Astrocyte of the spinal cord (primary cell): ENCODE results near the gene GLTP.
A peak's percentile ranks its signal among the peaks of the same experiment; 100 is the strongest.
"Not testable (repeated sequence)": the region's sequence is repeated elsewhere in the genome, so short reads cannot be mapped to it uniquely, and the experiment has no call there.

ENCODE experiments used
- DNase-seq: peaks from one replicate; pipeline ENCODE4 v3.0.0; 2011; ENCODE audit warnings: low read depth, low spot score
- H3K4me3 ChIP-seq: 2 replicates; pipeline ENCODE4 v1.5.1; 2011; ENCODE audit warnings: low read depth, mild to moderate bottlenecking, low read length, moderate library complexity
- CTCF ChIP-seq: IDR thresholded peaks from 2 replicates; pipeline ENCODE4 v1.5.1; 2012; ENCODE audit warnings: low read depth, mild to moderate bottlenecking, low read length, inconsistent platforms
- in situ Hi-C: cut with HindIII; loops from 2 replicates; pipeline ENCODE4 v1.10.0; 2017; ENCODE audit warnings: low sequenced_read_pairs

Gene GLTP, protein sequence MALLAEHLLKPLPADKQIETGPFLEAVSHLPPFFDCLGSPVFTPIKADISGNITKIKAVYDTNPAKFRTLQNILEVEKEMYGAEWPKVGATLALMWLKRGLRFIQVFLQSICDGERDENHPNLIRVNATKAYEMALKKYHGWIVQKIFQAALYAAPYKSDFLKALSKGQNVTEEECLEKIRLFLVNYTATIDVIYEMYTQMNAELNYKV

DNA sequence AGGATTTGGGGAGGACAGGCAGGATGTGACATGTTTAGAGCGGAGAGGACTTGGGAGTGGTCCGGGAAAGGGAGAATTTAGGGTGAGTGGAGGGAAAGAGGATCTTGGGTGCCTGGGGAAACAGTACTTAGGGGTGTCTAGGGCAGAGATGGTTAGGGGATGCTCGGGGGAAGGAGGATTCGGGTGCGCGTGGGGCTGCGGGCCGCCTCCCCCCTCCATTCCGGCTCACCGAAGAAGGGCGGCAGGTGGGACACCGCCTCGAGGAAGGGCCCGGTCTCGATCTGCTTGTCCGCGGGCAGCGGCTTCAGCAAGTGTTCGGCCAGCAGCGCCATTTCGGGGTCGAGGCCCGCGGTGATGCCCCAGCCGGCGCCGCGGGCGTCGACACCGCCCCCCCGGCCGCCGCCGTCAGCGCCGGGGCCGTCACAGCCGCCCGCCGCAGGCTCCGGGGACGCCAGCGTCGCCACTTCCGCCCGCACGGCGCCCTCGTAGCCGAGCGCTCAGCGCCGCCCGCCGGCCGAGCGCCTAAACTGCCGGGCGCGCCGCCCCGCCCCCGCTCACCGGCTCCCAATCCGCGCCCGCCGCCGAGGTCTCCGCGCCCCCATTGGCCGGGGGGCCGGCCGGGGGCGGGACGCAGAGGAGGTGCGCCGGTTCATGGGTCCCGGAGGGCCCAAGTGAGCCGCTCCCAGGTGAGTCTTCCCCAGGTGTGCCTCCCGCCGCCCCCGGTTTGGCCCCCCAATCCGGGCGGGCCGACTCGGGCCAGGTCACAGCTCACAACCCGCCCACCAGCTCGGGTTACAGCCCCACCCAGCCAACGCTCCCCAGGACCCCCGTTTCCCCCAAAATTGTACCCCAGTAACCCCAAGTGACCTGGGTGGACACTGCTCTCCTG is at the start of gene GLTP:
GLTP (minus strand) TSS at position 499 of the 889 bp plus-strand sequence; CDS start at position 332, 167 bp downstream.
- peak; percentile 71 for DNase-seq
- in situ Hi-C loops = no loop called here

DNA sequence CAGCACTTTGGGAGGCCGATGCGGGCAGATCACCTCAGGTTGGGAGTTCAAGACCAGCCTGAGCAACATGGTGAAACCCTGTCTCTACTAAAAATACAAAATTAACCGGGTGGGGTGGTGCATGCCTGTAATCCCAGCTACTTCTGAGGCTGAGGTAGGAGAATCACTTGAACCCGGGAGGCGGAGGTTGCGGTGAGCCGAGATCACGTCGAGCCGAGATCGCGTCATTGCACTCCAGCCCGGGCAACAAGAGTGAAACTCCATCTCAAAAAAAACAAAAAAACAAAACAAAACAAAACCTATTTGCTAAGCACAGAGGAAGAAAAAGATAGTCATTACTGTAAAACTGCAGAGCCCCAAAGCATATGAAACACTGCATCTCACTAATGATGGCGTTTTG is 49.0 kb upstream of the GLTP start:
- H3K4me3 ChIP-seq, DNase-seq, in situ Hi-C loops: not testable (repeated sequence)

More for the DNA sequence above, at the start of gene GLTP:
- peak within 1 kb of the TSS; percentile 72 for H3K4me3 ChIP-seq
- TF ChIP-seq CTCF = peak; percentile 10

- DNase-seq = no peak
- H3K4me3 ChIP-seq = no peak overlapping the region
- TF ChIP-seq CTCF = no peak
- in situ Hi-C loops = no loop called here
Measured at GRCh38 chr12:109928058-109928656, 47.8 kb upstream of the GLTP start.

DNA sequence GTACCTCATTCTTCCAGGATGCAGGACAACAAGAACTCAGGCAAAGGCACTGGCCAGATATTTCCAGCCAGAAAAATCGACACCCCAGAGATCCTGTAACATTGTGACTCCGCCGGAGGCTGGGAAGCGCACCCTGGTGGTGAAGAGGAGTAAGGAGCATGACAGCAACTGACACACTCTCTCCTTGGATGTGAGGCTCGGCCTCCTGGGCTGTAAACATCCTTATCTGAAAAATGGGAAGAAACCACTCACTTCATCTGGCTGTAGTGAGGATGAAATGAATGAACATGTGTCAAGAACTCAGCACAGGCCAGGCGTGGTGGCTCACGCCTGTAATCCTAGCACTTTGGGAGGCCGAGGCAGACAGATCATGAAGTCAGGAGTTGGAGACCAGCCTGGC is 47.3 kb upstream of the GLTP start:
- no peak overlapping the region for H3K4me3 ChIP-seq
- DNase-seq = no peak
- peak; percentile 81 for TF ChIP-seq CTCF
- in situ Hi-C loops = no loop called here

DNA sequence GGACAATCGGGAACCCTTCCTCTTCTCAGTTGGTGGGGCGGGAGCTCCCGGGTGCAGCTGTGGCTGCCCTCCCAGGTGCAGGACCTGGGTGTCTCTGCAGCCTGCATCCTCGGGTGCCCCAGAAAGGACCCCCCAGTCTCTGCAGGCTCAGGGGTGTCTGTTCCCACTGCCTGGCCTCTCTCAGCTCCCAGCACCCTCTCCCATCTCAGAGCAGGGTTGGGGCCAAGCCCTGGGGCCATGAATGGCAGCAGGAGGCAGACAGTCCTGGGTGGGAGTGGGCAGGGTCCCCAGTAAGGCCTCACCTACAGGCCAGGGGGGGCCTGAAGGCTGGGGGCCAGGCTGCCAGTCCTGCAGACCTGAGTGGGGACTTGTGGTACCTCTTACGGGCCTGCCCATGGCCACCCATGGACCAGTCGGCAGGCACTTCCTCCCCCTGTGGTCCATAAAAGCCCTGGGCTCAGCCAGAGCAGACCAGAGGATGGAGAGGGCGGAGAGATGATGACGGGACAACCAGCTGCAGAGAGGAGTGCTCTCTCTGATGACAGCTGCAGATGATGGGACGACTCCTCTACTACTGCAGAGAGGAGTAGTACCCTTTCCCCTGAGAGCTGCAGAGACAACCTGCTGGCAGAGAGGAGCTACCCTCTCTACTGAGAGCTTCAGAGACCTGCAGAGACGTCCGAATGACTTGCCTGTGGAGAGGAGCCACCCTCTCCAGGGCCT is 46.3 kb upstream of the GLTP start:
- no peak for TF ChIP-seq CTCF
- DNase-seq = no peak
- in situ Hi-C loops = no loop called here
- H3K4me3 ChIP-seq = no peak overlapping the region

DNA sequence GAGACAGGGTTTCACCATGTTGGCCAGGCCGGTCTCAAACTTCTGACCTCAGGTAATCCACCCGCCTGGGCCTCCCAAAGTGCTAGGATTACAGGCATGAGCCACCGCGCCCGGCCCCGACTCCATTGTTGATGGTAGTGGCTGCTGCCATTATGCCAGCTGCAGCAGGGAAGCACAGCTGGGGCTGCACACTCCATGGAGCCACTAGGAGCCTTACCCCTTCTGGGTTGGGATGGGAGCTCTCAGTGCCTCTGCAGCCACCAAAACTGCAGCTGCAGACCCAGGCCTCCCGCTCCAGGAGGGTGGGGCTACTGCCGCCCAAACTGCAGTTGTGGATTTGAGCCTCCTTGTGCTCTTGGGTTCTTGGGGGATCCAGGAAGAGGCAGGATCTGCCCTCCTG is 45.7 kb upstream of the GLTP start:
- no peak for DNase-seq
- TF ChIP-seq CTCF = no peak
- in situ Hi-C loops = no loop called here
- no peak overlapping the region for H3K4me3 ChIP-seq
